Embryonic facial prominence (tissue), 1 donor: Measurements from ENCODE around the gene KIF3A.

ENCODE experiments used
- DNase-seq: peaks from one replicate; pipeline ENCODE4 v3.0.0-alpha.2; 2016; ENCODE audit errors: extremely low spot score

Gene KIF3A

GRCh38 chr5:132663771-132664695 lies 73.3 kb downstream of the KIF3A start:
- DNase-seq: no peak

DNA sequence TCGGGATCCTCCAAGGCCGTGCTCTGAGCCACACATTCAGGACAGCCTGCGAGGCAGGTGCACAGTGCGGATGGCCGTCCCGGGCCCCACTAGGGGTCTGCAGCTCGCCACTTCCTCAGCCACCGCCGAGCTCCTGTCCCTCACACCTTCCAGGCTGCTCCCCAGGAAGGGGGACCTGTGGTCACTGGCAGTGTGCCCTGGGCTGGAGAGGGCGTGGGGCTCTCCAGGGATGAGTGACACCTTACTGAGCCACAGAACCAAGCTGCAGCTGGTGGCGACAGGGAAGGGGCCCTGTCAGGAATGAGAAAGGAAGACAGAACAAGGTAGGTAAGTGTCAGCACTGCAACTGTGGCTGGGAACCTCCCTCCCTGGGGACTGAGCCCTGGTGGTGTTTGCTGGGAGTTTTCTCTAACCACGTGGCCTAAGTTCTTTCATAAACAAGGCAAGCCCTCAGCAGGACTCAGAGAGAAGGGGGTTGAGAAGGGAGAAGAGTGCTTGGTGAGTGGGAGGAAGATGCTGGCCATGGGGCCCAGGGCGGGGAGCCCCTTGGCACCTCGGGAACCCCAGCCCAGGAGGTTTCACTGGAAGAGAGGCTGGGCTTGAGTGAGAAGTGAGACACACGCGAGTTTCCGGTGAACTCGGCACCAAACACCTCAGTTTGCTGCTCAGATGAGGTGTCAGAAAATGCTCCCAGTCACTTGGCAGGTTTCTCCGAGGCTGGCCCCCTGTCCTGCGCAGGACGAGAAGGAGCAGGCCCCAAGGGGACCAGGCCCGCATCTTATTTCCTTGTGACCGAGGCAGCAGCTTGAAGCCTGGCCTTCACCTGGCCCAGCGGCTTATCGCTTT lies 74.2 kb downstream of the KIF3A start:
- no peak for DNase-seq

- DNase-seq: no peak
Observed at GRCh38 chr5:132662004-132662401, 75.3 kb downstream of the KIF3A start.

GRCh38 chr5:132661231-132662003 lies 75.9 kb downstream of the KIF3A start:
- DNase-seq: no peak

DNA sequence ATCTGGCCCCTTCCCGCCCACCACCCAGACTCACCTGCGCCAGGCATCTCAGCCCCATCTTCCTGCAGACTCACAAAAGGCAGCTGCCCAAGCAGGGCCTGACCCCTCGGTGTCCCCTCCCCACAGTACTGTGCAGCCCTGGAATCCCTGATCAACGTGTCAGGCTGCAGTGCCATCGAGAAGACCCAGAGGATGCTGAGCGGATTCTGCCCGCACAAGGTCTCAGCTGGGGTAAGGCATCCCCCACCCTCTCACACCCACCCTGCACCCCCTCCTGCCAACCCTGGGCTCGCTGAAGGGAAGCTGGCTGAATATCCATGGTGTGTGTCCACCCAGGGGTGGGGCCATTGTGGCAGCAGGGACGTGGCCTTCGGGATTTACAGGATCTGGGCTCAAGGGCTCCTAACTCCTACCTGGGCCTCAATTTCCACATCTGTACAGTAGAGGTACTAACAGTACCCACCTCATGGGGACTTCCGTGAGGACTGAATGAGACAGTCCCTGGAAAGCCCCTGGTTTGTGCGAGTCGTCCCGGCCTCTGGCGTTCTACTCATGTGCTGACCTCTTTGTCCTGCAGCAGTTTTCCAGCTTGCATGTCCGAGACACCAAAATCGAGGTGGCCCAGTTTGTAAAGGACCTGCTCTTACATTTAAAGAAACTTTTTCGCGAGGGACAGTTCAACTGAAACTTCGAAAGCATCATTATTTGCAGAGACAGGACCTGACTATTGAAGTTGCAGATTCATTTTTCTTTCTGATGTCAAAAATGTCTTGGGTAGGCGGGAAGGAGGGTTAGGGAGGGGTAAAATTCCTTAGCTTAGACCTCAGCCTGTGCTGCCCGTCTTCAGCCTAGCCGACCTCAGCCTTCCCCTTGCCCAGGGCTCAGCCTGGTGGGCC lies 77.5 kb downstream of the KIF3A start:
- DNase-seq: no peak

DNA sequence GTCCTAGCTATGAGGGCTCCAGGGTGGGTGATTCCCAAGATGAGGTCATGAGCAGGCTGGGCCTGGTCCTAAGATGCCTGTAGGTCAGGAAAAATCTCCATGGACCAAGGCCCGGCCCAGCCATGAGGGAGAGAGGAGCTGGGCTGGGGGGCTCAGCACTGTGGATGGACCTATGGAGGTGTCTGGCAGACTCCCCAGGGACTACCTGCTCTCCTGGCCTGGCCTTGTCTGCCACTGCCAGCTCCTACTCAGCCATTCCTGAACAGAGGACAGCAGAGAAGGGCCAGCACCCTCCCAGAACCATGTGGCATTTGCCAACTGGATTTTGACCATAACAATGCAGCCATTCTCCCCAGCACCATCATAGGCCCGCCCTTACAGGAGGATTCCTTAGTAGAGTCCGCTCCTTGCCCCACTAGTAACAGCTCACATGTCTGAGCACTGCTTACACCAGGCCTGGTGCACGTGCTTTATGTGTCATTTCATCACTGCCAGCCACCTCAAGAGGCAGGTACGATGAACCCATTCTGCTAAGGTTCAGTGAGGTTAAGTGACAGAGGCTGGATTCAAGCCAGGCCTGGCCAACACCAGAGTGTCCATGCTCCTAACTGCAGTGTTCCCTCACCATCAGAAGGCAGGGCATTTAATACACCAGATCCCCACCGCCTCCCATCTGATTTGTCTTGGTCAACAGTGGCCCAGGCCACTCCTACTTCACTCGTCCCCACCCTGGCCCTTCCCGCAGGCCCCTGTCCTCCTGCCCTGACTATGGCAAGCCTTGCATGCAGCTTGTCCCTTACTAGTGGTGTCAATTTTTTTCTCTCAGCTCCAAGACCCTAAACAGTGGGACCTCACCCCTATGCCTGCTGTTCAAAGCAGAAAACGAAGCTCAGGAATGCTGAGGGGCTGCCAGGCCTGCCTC lies 78.7 kb downstream of the KIF3A start:
- no peak for DNase-seq

GRCh38 chr5:132657676-132658380 lies 79.5 kb downstream of the KIF3A start, which contains the start of gene IL13:
IL13 (plus strand) TSS chr5:132658173; CDS start chr5:132658187, 14 bp downstream.
- DNase-seq: no peak

- no peak for DNase-seq
Observed at GRCh38 chr5:132656774-132657355, 80.5 kb downstream of the KIF3A start.

DNA sequence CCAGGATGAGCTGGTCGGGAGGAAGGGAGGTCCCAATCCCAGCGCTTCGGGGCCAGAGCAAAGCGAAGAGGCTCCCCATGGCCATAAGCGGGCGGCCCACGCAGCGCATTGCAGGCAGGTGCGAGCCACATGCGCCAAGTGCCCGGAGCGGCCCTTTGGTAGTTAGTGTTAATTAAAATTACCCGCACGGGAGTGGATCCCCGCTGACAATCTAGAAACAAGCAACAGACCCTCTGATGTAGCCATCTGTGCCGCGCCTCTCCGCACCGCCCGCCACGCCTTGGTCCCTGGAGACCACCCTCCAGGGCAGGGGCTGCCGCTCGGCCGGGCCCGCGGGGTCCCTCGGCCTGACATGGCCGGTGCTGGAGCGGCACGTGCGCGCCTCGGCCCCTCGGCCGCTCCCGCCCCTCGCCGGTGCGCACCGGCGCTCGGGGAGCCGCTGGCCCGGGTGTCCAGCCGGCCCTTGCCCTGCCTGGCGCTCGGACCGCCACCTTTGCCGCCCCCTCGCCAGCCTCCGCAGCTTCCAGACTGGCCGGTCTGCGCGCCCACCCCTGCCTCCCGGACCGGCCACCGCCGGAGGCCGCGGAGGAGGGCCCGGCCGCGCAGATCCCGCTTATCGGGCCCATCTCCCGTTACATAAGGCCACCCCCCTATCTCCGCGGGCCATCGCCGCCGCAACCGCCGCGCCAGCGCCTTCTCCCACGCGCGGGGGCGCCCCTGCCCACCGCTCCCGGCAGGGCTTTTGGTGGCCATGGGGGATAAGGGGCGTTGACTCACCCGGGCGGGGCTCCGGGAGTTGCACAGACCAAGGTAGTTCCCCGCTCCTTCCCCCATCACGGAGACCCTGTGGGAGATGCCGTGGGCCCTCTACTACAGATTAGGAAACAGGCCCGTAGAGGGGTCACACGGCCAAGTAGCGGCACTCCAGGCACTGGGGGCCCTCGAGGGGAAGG lies 81.2 kb downstream of the KIF3A start:
- no peak for DNase-seq

DNA sequence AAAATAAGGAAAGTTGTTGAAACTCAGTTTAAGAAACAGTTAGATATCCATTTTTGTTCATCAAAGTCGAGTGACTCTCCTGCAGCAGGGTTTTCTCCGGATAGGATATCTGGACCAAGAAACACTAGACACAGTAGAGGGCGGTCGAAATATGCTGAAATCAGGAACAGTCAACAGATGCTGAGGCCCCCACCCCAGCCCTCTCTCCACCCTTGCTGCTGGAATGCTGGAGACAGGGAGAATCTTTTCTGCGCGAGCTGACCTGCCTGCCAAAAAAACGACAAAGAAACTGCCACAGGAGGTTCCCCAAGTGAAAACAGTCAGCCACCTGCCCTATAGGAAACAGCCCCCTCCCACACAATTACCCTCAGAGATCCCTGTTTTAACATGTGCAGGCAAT lies 83.6 kb downstream of the KIF3A start:
- no peak for DNase-seq

- DNase-seq: no peak
Observed at GRCh38 chr5:132651838-132652469, 85.4 kb downstream of the KIF3A start.

GRCh38 chr5:132648355-132648754 lies 89.0 kb downstream of the KIF3A start:
- DNase-seq: no peak

- no peak for DNase-seq
Observed at GRCh38 chr5:132647473-132647872, 89.9 kb downstream of the KIF3A start.

GRCh38 chr5:132646583-132647266 lies 90.6 kb downstream of the KIF3A start:
- DNase-seq: no peak

DNA sequence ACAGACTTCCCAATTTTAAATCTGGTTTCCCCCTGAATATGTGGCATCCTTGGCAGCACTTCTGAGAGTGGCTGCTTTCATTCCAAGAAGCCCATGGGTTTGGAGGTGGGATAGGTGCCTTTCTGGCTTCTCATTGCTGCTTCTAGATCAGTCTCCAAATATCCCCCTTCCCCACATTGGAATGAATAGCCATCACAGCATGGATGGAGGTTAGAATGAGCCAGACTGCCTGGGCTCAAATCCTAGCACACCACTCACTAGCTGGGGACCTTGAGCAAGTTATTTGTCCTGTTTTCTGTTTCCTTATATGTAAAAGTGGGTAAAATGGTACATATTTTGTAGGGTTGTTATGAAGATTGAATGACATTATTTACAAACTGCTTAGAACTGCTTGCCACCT lies 93.2 kb downstream of the KIF3A start:
- DNase-seq: no peak
